DMS53 treated with DMSO at 0.1 percent for 48 hours (cell line): ENCODE data around the gene STARD8.
A peak's percentile ranks its signal among the peaks of the same experiment; 100 is the strongest.
"Not testable (repeated sequence)": the region's sequence is repeated elsewhere in the genome, so short reads cannot be mapped to it uniquely, and the experiment has no call there.

ENCODE experiments used
- DNase-seq: peaks from one replicate; lab custom pipeline; 2025; ENCODE audit not compliant: unreplicated experiment; lab: John Stamatoyannopoulos, UW

STARD8 gene

DNA sequence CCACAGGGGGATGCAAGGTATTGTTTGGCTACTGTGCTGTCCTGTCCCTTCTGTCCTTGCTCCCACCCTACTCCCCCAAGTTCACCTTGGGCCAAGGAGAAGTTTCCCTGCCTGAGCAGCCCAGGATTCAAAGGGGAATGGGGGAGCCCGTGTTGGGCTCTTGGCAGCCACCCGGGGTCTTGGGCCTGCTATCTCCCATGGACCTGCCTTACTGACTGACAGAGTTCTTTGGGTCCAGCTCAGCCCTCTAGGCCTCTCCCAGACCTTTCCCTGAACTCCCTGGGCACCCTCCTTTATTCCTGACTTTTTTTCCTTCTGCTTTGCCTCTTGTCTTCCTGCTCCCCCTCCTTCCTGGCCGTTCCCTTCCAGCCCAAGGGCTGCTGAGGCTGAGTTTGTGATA lies 67.4 kb downstream of the STARD8 start:
- no peak for DNase-seq

DNA sequence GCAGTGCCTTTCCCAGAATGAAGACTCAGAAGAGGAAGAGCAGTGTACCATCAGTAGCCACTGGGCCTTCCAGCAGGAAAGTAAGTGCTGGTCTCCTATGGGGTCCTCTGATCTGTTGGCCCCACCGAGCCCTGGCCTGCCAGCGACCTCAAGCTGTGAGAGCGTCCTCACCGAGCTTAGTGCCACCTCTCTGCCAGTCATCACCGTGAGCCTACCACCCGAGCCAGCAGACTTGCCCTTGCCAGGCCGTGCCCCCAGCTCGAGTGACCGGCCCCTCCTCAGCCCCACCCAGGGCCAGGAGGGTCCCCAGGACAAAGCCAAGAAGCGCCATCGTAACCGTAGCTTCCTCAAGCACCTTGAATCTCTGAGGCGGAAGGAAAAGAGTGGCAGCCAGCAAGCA lies 69.7 kb downstream of the STARD8 start:
- no peak for DNase-seq

DNA sequence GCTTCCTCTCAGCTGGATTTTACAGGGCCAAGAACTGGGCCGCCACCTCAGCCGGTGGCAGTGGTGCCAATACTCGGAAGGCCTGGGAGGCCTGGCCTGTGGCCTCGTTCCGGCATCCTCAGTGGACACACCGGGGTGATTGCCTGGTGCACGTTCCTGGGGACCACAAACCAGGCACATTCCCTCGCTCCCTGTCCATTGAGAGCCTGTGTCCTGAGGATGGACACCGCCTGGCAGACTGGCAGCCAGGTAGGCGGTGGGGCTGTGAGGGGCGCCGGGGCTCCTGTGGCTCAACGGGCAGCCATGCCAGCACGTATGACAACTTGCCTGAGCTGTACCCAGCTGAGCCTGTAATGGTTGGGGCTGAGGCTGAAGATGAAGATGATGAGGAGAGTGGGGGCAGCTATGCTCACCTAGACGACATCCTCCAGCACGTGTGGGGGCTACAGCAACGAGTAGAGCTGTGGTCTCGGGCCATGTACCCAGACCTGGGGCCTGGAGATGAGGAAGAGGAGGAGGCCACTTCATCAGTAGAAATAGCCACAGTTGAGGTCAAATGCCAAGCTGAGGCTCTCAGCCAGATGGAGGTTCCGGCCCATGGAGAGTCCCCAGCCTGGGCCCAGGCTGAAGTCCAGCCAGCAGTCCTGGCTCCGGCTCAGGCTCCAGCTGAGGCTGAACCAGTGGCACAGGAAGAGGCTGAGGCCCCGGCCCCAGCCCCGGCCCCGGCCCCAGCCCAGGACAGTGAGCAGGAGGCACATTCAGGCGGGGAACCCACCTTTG lies 70.4 kb downstream of the STARD8 start:
- DNase-seq, result no peak

DNA sequence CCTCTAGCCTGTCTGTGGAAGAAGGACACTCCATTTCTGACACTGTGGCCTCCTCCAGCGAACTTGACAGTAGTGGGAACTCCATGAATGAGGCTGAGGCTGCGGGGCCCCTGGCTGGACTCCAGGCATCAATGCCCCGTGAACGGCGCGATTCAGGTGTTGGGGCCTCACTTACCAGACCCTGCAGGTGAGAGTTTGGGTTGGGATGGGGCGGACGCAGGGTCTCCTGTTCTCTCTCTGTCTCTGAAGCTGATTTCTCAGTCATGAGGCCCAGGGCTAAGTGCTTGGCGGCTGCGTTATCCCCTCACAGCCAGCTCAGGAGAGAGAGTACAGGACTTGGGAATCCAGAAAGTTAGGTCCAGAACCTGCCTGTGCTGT lies 71.0 kb downstream of the STARD8 start:
- DNase-seq, result no peak

DNA sequence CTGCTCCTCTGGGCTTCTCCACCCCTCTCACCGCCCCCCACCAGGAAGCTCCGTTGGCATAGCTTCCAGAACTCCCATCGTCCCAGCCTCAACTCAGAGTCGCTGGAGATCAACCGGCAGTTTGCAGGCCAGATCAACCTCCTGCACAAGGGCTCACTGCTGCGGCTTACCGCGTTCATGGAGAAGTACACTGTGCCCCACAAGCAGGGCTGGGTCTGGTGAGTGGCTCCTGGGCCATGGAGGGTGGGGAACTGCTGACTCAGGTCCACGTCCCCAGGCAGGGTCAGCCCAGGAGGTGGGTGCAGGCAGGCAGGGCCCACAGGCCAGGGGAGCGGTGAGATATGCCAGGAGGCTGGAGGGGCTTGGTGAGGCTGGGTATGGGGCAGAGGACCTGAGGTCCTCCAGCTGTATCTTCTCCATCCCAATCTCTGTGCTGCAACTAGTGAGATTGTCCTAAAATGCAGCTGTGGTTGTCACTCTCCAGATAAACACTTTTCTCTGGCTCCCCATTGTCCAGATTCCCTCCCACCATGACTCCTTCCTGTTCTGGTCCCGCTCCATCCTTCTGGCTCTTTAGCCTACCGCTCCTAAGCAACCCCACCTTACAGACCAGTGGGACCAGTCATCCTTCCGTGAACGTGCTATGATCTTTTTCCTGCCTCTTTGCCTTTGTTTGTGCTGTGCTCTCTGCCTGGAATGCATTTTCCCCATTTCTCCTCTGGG lies 71.9 kb downstream of the STARD8 start:
- DNase-seq, result no peak

DNA sequence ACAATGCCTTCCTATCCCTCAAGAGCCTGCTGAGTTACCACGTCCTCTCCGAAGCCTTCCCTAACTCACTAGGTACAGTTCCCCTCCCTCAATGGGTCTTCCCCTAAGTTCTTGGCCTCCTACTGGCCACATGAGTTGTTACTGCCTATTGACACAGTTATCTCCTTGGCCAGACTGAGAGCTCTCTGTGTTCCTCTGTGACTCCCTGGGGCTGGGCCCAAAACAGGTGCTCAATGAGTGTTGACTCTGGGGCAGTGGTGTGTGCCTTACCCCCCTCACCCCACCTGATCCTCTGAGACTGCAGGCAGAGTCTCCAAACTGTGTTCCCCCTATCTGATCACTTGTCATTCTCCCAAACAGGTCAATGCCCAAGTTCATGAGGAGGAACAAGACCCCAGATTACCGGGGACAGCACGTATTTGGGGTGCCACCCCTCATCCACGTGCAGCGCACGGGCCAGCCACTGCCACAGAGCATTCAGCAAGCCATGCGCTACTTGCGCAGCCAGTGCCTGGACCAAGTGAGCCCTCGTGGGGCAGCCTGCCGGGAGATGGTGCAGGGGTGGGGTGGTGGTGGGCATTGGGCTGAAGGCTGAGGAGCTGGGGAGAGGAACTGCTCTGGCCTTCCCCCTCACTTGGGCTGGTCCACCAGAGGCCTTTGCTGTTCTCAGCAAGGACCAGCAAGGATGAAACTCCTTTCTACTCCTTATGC lies 72.6 kb downstream of the STARD8 start:
- DNase-seq, result no peak

DNA sequence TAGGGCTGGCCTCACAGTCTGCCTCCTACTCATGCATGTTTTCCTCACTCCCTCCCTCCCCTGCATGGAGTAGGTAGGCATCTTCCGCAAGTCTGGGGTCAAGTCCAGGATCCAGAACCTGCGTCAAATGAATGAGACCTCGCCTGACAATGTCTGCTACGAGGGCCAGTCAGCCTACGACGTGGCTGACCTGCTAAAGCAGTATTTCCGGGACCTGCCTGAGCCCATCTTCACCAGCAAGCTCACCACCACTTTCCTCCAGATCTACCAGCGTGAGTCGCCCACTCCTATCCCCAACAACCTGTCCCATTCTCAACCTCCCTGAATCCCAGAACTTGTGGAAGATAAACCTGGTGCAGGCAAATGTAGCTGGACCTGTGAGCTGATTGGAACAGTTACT lies 73.4 kb downstream of the STARD8 start:
- DNase-seq, result no peak

DNA sequence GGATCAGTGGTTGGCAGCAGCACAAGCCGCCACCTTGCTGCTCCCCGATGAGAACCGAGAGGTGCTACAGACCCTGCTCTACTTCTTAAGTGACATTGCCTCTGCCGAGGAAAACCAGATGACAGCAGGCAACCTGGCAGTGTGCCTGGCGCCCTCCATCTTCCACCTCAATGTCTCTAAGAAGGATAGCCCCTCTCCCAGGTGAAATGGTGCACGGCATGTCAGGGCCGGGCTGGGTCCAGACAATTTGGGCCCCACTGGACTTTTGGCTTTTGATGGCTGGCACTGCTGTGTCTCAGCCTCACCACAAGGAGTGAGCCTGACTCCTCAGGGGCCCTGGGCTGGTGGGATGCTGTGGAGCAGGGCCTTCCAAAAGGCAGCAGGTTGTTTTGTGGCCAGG lies 74.1 kb downstream of the STARD8 start:
- DNase-seq, result no peak

DNA sequence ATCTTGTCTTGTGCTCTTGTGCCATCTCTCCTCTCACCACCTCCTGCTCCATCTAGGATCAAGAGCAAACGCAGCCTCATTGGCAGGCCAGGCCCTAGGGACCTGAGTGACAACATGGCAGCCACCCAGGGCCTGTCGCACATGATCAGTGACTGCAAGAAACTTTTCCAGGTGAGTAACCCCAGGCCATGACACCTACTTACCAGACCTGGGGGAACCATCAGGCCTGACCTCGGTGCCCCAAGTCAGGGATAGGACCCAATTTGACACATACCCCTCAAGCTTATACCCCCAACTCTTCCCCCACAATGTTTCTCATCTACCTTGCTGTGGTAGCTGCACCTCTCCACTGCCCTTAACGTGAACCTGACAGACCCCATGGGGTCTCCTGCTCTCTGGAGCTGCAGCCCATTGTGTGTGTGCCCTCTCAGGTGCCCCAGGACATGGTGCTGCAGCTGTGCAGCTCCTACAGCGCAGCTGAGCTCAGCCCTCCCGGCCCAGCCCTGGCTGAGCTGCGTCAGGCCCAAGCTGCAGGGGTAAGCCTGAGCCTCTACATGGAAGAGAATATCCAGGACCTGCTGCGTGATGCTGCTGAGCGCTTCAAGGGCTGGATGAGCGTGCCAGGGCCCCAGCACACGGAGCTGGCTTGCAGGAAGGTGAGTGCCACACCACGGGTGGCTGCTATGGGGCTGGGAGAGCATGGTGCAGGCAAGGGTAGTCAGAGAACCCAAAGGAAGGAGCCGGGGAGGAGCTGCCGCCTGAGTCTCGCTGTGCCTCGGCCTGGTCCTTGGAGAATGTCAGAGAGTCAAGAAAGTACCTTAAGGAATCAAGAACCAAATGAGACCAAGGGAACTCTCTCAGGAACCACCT lies 74.8 kb downstream of the STARD8 start:
- DNase-seq, result no peak

DNA sequence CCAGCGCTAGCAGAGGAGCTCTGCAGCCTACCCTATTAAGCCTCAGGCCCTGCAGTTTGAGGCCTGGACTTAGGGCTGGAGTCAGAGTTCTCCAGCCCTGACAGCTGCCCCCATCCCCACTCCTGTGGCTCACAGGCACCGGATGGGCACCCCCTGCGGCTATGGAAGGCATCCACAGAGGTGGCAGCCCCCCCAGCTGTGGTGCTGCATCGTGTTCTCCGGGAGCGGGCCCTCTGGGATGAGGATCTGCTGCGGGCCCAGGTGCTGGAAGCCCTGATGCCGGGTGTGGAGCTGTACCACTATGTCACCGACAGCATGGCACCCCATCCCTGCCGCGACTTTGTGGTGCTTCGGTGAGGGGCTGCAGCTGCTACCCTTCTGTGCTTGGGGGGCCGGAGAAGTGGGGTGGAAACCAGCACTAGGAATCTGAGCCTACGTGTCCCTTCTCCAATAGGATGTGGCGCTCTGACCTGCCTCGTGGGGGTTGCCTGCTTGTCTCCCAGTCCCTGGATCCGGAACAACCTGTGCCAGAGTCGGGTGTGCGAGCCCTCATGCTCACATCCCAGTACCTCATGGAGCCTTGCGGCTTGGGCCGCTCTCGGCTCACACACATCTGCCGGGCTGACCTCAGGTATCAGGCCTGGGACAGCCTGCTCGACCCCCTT lies 76.2 kb downstream of the STARD8 start:
- no peak for DNase-seq

DNA sequence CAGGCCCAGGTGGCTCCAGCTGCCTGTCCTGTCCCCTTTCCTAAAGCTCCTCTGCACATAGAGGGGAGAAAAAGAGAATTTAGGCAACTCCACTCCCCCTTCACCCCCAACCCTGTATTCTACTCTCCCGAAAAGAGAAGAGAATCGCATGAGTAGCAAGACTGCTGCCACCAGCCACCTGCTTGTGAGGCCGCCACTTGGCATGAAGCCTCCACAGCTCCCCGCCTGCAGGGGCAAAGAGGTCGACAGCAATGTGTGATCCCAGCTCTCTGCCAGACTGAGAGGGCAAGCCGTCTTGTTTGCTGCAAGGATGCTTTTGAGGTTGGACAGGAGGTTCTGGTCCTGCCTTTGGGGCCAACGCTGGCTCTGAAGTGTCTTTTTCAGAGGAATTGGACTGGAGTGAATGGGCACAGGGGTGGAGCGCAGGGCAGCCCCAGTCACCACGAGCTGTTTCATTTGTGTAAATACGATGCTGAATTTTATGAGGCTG lies 77.1 kb downstream of the STARD8 start:
- no peak for DNase-seq

DNA sequence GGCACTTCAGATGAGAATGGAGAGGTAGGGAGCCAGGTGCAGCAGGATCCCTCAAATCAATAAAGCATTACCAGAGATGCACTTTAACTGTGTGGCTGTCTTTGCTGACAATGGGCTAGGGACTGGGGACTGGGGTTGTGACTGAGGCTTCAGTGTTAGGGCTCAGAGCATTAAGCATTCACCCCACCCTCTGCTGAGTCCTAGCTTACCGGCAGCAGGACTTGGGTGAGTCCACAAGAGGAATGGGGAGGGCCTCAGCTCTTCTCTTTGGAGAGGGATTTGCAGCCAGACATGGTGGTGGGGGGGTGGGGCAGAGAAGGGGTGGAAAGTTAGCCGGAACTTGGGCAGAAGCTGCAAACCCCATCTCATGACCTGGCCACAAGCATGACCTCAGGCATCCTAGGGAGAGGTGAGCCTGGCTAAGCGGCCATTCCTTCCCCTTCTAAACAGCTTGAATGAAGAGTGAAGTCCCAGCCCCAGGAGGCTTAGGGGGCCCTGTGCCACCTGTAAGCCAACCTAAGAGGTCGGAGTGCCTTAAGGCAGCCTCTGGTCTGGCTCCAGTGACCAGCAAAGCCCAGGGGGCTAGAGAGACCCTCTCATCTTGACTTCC lies 78.4 kb downstream of the STARD8 start:
- no peak for DNase-seq

DNA sequence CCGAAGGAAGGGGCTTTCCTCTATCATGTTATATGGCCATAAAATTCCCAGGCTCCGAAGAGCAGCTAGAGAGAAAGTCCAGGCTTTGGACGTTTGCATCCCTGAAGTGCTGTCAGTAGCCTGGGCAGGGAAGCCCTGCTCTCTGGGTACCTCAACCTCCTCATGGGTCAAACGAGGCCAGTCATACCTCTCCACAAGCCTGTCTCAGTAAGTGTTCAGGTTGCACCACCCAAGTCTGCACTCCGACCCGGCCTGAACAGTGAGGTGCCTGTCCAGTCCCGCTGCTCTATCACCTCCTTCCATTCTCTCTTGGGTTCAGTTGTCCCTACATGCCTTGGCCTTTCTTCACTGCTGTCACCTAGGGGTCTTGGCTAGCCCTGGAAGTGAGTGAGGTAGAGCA lies 78.9 kb downstream of the STARD8 start:
- DNase-seq, result no peak

DNA sequence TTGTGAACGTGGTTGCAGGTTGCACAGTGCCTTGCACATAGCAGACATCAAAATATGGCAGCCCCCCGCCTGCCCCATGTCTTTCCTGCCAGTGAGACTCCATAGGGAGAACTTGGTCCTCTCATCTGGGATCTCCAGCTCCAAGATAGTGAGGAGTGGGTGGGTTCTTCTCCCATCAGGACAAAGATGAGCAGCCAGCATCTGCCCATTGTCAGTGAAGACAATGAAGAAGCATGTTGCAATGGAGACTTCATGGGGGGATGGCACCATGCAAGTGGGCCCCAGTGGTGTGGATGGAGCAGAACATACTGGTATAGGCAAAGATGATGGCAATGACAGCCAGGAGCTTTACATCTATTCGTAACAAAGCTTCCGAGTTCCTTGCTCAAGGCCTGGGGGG lies 80.2 kb downstream of the STARD8 start:
- no peak for DNase-seq

DNA sequence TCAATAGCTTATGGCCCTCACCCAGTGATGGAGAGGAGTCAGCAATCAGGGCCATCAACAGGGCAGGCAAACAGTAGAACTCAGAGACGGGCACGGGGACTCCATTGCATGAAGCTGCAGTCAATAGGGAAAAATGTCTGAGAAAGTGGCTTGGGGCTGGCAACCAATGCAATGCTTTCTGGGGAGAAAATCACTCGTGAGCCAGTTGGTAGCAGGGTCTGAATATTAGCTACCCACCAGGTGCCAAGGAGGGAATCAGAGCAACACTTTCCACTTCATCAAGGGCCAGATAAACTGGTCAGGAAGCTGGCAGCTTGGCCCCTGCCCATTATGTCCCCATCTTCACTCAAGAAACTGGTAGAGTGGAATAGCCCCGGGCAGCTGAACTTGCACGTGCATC lies 80.7 kb downstream of the STARD8 start:
- DNase-seq, result no peak

DNA sequence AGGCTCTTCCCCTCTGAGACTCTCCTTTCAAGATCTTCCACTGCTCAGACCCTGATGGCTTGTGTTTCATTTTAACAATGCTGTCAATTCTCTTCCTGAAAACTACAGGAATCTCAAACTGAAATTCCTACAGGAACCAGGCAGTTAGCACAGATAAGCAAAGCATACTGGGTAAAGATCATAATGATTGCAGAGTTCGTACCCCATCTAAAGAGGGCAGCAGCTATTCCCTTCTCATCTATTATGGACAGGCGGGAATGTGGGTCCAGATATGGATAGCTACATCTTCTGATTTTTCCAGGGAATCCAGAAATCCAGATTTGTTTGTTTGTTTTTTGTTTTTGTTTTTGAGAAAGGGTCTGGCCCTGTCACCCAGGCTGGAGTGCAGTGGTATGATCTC lies 83.8 kb downstream of the STARD8 start:
- DNase-seq, result no peak

DNA sequence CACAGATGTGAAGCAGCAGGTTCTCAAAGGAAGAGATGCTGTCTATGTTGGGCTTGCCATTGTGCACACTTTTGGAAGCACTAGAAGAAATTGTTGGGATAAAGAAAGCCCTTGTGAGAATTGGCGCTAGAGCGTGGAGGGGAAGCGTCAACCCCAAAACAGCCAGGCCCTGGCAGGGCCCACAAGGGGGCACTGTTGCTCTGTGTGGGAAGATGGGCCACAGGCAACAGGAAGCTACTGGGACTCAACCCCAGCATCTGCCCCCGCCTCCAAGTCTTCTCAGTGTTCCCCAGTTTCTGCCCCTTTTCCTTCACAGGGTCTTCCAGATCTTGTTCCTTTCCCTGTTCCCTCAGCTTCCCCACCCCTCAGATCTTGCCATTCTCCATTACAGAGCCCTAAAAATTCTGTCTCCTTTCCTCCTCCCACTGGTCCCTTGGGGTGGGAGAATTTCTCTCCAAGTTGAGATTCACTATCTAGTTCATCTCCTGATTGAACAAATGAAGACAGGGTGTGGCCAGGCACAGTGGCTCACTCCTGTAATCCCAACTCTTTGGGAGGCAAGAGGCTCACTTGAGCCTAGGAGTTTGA lies 85.5 kb downstream of the STARD8 start:
- DNase-seq, result peak; percentile 20

DNA sequence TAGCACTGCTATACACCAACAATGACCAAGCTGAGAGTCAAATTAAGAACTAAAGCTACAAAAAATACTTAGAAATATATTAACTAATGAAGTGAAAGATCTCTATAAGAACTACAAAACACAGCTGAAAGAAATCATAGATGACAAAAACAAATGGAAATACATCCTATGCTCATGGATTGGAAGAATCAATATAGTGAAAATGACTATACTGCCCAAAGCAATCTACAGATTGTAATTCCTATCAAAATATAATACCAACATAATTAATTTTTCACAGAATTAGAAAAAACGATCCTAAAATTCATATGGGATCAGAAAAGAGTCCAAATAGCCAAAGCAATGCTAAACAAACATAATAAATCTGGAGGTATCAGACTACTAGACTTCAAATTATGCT lies 87.8 kb downstream of the STARD8 start:
- no peak for DNase-seq

DNA sequence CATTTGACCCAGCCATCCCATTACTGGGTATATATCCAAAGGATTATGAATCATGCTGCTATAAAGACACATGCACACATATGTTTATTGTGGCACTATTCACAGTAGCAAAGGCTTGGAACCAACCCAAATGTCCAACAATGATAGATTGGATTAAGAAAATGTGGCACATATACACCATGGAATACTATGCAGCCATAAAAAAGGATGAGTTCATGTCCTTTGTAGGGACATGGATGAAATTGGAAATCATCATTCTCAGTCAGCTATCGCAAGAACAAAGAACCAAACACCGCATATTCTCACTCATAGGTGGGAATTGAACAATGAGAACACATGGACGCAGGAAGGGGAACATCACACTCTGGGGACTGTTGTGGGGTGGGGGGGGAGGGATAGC lies 94.4 kb downstream of the STARD8 start:
- not testable (repeated sequence) for DNase-seq

DNA sequence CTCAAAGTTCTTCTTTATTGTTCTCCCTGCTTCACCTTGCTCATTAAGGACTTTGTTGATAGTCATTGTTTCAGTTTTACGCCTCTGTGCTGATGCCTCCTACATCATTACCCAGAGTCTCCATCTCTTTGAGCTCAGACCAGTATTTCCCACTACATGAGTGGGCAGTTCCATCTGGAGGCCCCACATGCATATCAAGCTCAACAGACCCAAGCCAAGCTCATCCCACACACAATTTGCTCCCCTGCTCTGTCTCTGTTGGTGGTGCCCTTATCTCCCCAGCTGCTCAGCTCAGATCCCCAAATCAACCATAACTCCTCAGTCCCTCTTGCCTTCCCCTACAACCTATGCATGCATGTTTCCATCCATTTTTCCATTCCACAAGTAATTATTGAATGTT lies 96.3 kb downstream of the STARD8 start:
- DNase-seq, result no peak
